ENCODE data around the gene PPP1R3G. TPM values are rescaled to one million over a fixed set of nuclear protein-coding genes. Genes with fewer than 3 reads are reported as not detected.
A peak's percentile ranks its signal among the peaks of the same experiment; 100 is the strongest.
"Not testable (repeated sequence)": the region's sequence is repeated elsewhere in the genome, so short reads cannot be mapped to it uniquely, and the experiment has no call there.

Gene PPP1R3G
- under 0.01 TPM for total RNA-seq

GRCh38 chr6:5084781-5085647 lies at the start of gene PPP1R3G:
Gene PPP1R3G, plus strand, starts transcription at chr6:5085341. Its CDS starts 145 bp downstream, at chr6:5085486.
- peak in 2 of 3 donors; percentile 40 to 64 for DNase-seq (ENCODE audit: low read depth in 2 of 3, low spot score in 2 of 3)

DNA sequence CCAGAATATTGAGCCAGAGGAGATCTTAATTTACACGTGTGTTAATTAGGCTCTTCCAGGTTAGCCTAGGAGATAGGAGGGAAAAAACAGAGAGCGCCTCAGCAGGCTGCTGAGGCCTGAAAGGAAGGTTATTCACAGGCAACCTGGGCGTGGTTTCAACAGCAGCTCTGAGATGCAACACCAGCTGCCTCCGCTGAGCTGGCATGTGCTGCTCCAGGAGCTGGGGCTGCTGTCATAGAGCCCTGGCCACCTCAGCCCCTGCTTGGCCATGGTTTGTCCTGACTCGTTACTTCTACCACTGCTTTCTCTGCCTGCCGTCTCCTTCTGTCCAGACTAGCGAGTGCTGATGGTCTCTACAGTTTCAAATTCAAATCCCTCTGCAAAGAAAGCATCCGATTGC lies 48.9 kb upstream of the PPP1R3G start:
- DNase-seq (ENCODE audit: low read depth in 2 of 3, low spot score in 2 of 3), result peak in 2 of 3 donors; percentile 42 to 51

GRCh38 chr6:5041955-5042354 lies 43.2 kb upstream of the PPP1R3G start:
- no peak for DNase-seq (ENCODE audit: low read depth in 2 of 3, low spot score in 2 of 3)

- no peak for DNase-seq (ENCODE audit: low read depth in 2 of 3, low spot score in 2 of 3)
Observed at GRCh38 chr6:5042436-5042835, 42.7 kb upstream of the PPP1R3G start.

DNA sequence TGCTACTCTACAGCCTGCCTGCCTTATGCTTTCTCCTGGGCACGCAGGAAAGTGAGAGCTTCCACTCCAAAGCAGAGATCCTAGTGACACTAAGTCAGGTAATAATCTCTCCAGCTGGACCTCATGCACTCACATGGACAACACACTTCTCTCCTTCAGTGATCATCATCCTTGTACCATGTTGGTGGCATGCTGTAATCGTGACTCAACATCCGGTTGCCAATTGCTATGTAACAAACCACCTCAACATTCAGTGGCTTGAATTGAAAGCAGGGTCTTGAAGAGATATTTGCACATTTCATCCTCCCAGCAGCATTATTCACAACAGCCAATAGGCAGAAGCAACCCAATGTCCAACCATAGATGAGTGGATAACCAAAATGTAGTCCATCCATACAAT lies 40.3 kb upstream of the PPP1R3G start:
- no peak for DNase-seq (ENCODE audit: low read depth in 2 of 3, low spot score in 2 of 3)

GRCh38 chr6:5045416-5045815 lies 39.7 kb upstream of the PPP1R3G start:
- DNase-seq (ENCODE audit: low read depth in 2 of 3, low spot score in 2 of 3), result no peak

- DNase-seq (ENCODE audit: low read depth in 2 of 3, low spot score in 2 of 3), result no peak
Observed at GRCh38 chr6:5046430-5046829, 38.7 kb upstream of the PPP1R3G start.

- DNase-seq (ENCODE audit: low read depth in 2 of 3, low spot score in 2 of 3), result no peak
Observed at GRCh38 chr6:5050009-5050408, 35.1 kb upstream of the PPP1R3G start.

DNA sequence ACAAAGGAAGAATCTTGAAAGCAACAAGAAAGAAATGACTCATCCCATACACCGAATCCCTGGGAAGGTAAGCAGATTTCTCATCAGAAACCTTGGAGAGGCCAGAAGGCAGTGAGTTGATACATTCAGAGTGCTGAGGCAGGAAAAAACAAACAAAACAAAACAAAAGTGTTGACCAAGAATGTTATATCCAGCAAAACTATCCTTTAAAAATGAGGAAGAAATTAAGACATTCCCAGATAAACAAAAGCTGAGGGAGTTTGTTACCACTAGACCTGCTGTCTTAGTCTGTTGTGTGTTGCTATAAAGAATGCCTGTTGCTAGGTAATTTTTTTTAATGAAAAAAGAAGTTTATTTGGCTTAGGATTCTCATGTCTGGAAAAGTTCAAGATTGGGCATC lies 33.7 kb upstream of the PPP1R3G start:
- DNase-seq (ENCODE audit: low read depth in 2 of 3, low spot score in 2 of 3), result peak in 1 of 3 donors; percentile 34

GRCh38 chr6:5053038-5053437 lies 32.1 kb upstream of the PPP1R3G start:
- peak in 1 of 3 donors; percentile 29 for DNase-seq (ENCODE audit: low read depth in 2 of 3, low spot score in 2 of 3)

- DNase-seq (ENCODE audit: low read depth in 2 of 3, low spot score in 2 of 3), result no peak
Observed at GRCh38 chr6:5053864-5054244, 31.3 kb upstream of the PPP1R3G start.

GRCh38 chr6:5054245-5054873 lies 30.8 kb upstream of the PPP1R3G start:
- no peak for DNase-seq (ENCODE audit: low read depth in 2 of 3, low spot score in 2 of 3)

DNA sequence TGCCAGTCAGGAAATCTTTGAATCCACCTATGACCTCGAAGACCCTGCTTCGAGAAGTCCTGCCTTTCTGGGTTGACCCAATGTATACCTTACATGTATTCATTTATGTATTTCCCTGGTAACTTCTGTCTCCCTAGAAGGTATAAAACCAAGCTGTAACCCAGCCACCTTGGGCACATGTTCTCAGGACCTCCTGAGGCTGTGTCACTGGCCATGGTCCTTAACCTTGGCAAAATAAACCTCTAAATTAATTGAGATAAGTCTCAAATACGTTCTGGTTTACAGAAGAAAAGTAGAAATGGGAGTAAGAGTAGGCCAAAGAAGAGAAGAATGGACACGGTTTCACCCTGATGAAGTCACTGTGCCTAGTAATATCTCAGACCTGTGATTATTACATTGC lies 30.0 kb upstream of the PPP1R3G start:
- no peak for DNase-seq (ENCODE audit: low read depth in 2 of 3, low spot score in 2 of 3)

DNA sequence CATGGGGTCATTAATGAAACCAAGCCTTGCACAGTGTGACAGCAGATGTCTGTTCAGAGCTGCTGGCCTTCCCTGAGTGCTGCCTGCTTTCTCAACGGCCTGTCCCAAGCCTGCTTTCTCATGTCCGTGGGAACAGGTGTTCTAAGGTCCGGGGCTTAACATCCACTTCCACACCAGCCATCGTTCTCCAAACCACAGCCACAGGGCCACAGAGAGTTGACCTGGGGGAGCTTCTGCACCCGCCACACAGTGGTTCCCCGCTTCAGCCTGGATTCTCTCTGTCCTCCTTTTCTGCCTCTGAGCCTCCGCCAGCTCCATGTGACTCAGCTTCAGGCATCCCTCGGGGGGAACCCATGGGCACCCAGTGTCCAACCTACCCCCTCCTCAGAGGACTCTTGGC lies 26.9 kb upstream of the PPP1R3G start:
- no peak for DNase-seq (ENCODE audit: low read depth in 2 of 3, low spot score in 2 of 3)

DNA sequence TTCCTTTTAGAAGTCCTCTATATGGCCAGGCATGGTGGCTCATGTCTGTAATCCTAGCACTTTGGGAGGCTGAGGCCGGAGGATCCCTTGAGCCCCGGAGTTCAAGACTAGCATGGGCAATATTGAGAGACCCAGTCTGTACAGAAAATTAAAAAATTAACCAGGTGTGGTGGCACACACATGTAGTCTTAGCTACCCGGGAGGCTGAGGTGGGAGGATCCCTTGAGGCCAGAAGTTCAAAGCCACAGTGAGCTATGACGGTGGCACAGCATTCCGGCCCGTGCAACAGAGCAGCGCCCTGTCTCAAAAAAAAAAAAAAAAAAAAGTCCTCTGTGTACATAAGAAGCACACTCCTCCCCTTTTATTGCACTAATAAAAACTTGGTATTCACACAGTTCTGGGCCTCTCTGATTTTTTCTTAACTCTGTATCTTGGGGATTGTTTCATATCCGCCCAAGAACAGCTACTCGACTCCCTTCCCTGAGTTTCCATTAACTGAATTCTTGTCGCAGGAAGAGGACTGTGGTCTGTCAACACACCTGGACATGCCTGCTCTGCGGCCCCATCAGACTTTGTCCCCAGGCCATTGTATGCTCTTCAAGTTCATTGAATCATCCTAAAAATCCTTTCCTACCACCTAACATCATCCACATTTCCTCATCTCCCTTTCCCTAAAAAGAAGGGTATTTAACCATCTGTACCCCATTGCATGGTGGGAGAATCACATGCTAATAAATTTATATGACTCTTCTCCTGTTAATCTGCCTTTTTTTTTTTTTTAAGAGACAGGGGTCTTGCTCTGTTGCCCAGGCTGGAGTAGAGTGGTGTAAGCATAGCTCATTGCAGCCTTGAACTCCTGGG lies 25.9 kb upstream of the PPP1R3G start:
- no peak for DNase-seq (ENCODE audit: low read depth in 2 of 3, low spot score in 2 of 3)

GRCh38 chr6:5060439-5060838 lies 24.7 kb upstream of the PPP1R3G start:
- not testable (repeated sequence) for DNase-seq (ENCODE audit: low read depth in 2 of 3, low spot score in 2 of 3)

GRCh38 chr6:5061152-5061551 lies 24.0 kb upstream of the PPP1R3G start:
- DNase-seq (ENCODE audit: low read depth in 2 of 3, low spot score in 2 of 3), result no peak

DNA sequence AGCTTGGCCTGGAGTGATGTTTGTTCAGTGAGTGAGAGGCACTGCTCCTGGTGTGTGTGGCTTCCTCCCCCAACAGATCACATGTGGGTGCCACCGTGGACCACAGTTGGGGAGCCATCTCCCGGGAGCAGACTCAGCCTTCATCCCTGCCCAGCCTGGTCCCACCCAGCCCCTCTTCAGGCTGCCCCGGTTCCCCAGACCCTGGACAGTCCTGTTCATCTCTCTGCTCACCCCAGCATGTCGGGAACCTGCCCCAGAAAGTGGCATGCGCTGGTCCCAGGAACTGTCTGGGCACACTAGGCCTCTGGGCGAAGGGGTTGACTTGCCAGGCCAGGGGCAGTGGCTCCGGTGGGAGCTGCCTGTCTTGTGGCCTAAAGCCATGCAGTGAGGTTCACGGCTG lies 21.5 kb upstream of the PPP1R3G start:
- no peak for DNase-seq (ENCODE audit: low read depth in 2 of 3, low spot score in 2 of 3)

GRCh38 chr6:5066456-5067093 lies 18.6 kb upstream of the PPP1R3G start:
- DNase-seq (ENCODE audit: low read depth in 2 of 3, low spot score in 2 of 3), result no peak

DNA sequence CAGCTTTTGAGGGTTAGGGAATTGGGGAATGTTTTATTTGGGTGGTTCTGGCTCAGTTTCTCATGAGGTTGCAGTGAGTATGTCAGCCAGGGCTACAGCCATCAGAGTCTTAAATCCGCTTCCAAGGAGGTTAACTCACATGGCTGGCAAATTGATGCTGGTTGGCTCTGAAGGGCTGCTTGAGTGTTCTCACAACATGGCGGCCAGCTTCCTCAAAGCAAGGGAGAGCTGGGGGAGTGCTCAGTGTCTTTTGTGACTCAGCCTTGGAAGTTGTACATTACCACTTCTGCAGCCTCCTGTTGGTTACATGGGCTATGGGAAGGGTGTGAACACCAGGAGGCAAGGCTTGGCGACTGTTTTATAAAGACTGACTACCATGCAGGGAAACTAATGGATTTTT lies 17.8 kb upstream of the PPP1R3G start:
- DNase-seq (ENCODE audit: low read depth in 2 of 3, low spot score in 2 of 3), result no peak
